SK-N-MC (cell line): Measurements from ENCODE around the gene RAC2.

Source experiments
- EZH2 ChIP-seq: fragments of 200-600 bp; sonication (generic); IDR thresholded peaks from one replicate; pipeline ENCODE4 v1.6.1; 2017; ENCODE audit warnings: antibody characterized with exemption
- FOXP2 ChIP-seq: optimal IDR thresholded peaks from 2 replicates; pipeline ENCODE3; 2011; ENCODE audit warnings: mild to moderate bottlenecking, moderate library complexity; ENCODE audit not compliant: insufficient read depth; ENCODE audit errors: extremely low read length, control extremely low read depth
- POLR2AphosphoS5 ChIP-seq: IDR thresholded peaks from 2 replicates; pipeline ENCODE4 v1.6.1; 2012; ENCODE audit warnings: mild to moderate bottlenecking, low read depth, low read length, borderline replicate concordance

DNA sequence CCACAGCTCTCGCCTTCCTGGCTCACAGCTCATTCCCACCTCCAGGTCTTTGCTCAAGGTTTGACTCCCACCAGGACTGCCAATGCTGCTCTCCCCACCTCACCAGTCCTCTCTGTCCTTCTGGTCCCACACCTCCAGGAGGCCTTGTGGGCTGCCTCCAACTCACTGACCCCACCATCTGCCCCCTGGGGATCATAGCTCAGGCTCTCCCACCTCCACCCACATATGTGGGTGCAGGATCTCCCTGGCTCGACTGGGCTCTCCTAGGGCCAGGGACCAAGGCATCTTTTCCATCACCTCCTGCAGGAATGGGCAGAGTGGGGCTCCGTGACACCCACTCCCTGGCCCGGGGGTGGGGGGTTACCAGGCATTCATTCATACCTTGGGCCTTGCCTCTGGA lies 18.0 kb downstream of the RAC2 start:
- no peak for TF ChIP-seq EZH2
- no peak for TF ChIP-seq POLR2AphosphoS5
- TF ChIP-seq FOXP2 = no peak
